Esophagus muscularis mucosa (tissue), 4 donors: ENCODE measurements around the gene MIB1. TPM values are rescaled to one million over a fixed set of nuclear protein-coding genes. Genes with fewer than 3 reads are reported as not detected.

ENCODE experiments used
- DNase-seq: peaks from one replicate; pipeline ENCODE4 v3.0.0-alpha.2; 2017; ENCODE audit errors: extremely low spot score
- H3K27ac ChIP-seq, 4 donors: fragments of 200-600 bp; sonication (generic); replicated peaks in 1 of 4; 1 replicate in 3 of 4; 2 replicates in 1 of 4; pipeline ENCODE4 v1.5.1; 2016 to 2019; ENCODE audit warnings: mild to moderate bottlenecking in 1 of 4
- H3K27me3 ChIP-seq, 4 donors: fragments of 200-600 bp; sonication (generic); one replicate each; pipeline versions ENCODE4 v1.5.1 to v1.6.0; 2016 to 2019
- H3K36me3 ChIP-seq, 4 donors: fragments of 200-600 bp; sonication (generic); one replicate each; pipeline ENCODE4 v1.5.1; 2016 to 2019
- H3K4me1 ChIP-seq, 4 donors: fragments of 200-600 bp; sonication (generic); one replicate each; pipeline ENCODE4 v1.5.1; 2016 to 2019
- H3K4me3 ChIP-seq, 4 donors: fragments of 200-600 bp; sonication (generic); 1 replicate in 2 of 4; 2 replicates in 2 of 4; pipeline ENCODE4 v1.5.1; 2016 to 2019; ENCODE audit warnings: mild to moderate bottlenecking in 4 of 4, moderate library complexity in 1 of 4
- H3K9me3 ChIP-seq, 4 donors: fragments of 200-600 bp; sonication (generic); 1 replicate in 3 of 4; 2 replicates in 1 of 4; pipeline ENCODE4 v1.5.1; 2016 to 2019
- CTCF ChIP-seq, 3 experiments: fragments of 200-600 bp in 2 of 3; fragments of 450-650 bp in 1 of 3; sonication (generic) in 2 of 3; IDR thresholded peaks; one replicate each; pipeline ENCODE4 v1.5.1; 2017 to 2019; ENCODE audit warnings: antibody characterized with exemption in 3 of 3, mild to moderate bottlenecking in 2 of 3, moderate library complexity in 1 of 3
- EP300 ChIP-seq: sonication (generic); formaldehyde crosslinking; IDR thresholded peaks from one replicate; pipeline ENCODE4 v1.6.1; 2017; ENCODE audit warnings: antibody characterized with exemption
- POLR2A ChIP-seq: fragments of 450-650 bp; IDR thresholded peaks from one replicate; pipeline ENCODE4 v1.6.1; 2017; ENCODE audit warnings: antibody characterized with exemption, moderate library complexity, mild to moderate bottlenecking, low read depth
- POLR2AphosphoS5 ChIP-seq, 2 donors: sonication (generic); formaldehyde crosslinking; IDR thresholded peaks; one replicate each; pipeline ENCODE4 v1.6.1; 2017; ENCODE audit warnings: antibody characterized with exemption in 2 of 2
- WGBS: methylation state at CpG from one replicate; pipeline ENCODE4 v1.1.5; 2018; 5-methylcytosine and 5-hydroxymethylcytosine counted together
- intact Hi-C: fragments of 100-400 bp; cut with DNase I; formaldehyde crosslinking; loops from one replicate; pipeline ENCODE4 v1.15.1; 2023
- total RNA-seq, 4 donors: library from RNA; depleted of rRNA; stranded (reverse); fragments of >200 nt; gene quantifications; one replicate each; pipeline versions ENCODE4 v1.1.0 to v1.2.1, GENCODE V29; 2016

Gene MIB1
- total RNA-seq, 4 donors from 2014 or later = 36.0 to 55.3 (median 40.8) TPM

GRCh38 chr18:21894619-21895367 is 154.2 kb downstream of the MIB1 start:
- H3K9me3 ChIP-seq = no peaks in the 10 kb centered on the region
- intact Hi-C loops = loop anchor here (5.0 kb wide), 1 partner anchor 668 kb away; no protein-coding TSS in a partner anchor
- H3K4me3 ChIP-seq = no peak overlapping the region
- peak; percentile 37 for DNase-seq
- H3K36me3 ChIP-seq = no peaks in the 10 kb centered on the region
- TF ChIP-seq POLR2A = no peak
- no peak for TF ChIP-seq CTCF (IDR thresholded peaks at IDR 0.05)
- no peak for TF ChIP-seq EP300
- no peak for TF ChIP-seq POLR2AphosphoS5 (IDR thresholded peaks at IDR 0.05)
- WGBS = 82% methylated on average over 5 of the region's 5 CpGs
- H3K27ac ChIP-seq = no peak overlapping the region
- peaks cover 0 to 4% (median 0%) of the 10 kb centered on the region in 4 donors for H3K4me1 ChIP-seq
- H3K27me3 ChIP-seq = peaks cover 0 to 7% (median 0%) of the 10 kb centered on the region in 4 donors

- no peaks in the 10 kb centered on the region for H3K36me3 ChIP-seq
- WGBS = 31% methylated on average over 15 of the region's 27 CpGs
- intact Hi-C loops = loop anchor here (5.0 kb wide), 1 partner anchor 665 kb away; no protein-coding TSS in a partner anchor
- no peak for DNase-seq
- no peak overlapping the region for H3K4me3 ChIP-seq
- peaks cover 0 to 7% (median 0%) of the 10 kb centered on the region in 4 donors for H3K27me3 ChIP-seq
- H3K4me1 ChIP-seq = peaks cover 0 to 12% (median 9%) of the 10 kb centered on the region in 4 donors
- TF ChIP-seq POLR2A (no peak), CTCF (IDR thresholded peaks at IDR 0.05) (no peak), EP300 (no peak), POLR2AphosphoS5 (IDR thresholded peaks at IDR 0.05) (no peak)
- no peaks in the 10 kb centered on the region for H3K9me3 ChIP-seq
- no peak overlapping the region for H3K27ac ChIP-seq
These were observed 156.2 kb downstream of the MIB1 start for GRCh38 chr18:21896732-21897336.

- no peak overlapping the region for H3K4me3 ChIP-seq
- peaks cover 0 to 7% (median 0%) of the 10 kb centered on the region in 4 donors for H3K27me3 ChIP-seq
- no peaks in the 10 kb centered on the region for H3K9me3 ChIP-seq
- intact Hi-C loops = loop anchor here (5.0 kb wide), 1 partner anchor 664 kb away; no protein-coding TSS in a partner anchor
- no peaks in the 10 kb centered on the region for H3K36me3 ChIP-seq
- DNase-seq = no peak
- TF ChIP-seq CTCF (IDR thresholded peaks at IDR 0.05) (peak; percentile 27 to 73 (median 57)), EP300 (no peak), POLR2A (no peak), POLR2AphosphoS5 (IDR thresholded peaks at IDR 0.05) (no peak)
- WGBS = 25% methylated on average over 4 of the region's 4 CpGs
- H3K4me1 ChIP-seq = peaks cover 0 to 16% (median 11%) of the 10 kb centered on the region in 4 donors
- H3K27ac ChIP-seq = no peak overlapping the region
These were observed 157.2 kb downstream of the MIB1 start for GRCh38 chr18:21897811-21898210.

- no peaks in the 10 kb centered on the region for H3K9me3 ChIP-seq
- intact Hi-C loops = no loop called here
- H3K27me3 ChIP-seq = peaks cover 0 to 7% (median 0%) of the 10 kb centered on the region in 4 donors
- no peak for TF ChIP-seq POLR2AphosphoS5 (IDR thresholded peaks at IDR 0.05)
- TF ChIP-seq CTCF (IDR thresholded peaks at IDR 0.05) = no peak
- no peak for TF ChIP-seq EP300
- no peak for TF ChIP-seq POLR2A
- peaks cover 0 to 34% (median 24%) of the 10 kb centered on the region in 4 donors for H3K4me1 ChIP-seq
- no peak overlapping the region for H3K4me3 ChIP-seq
- WGBS = 84% methylated on average over 12 of the region's 12 CpGs
- H3K36me3 ChIP-seq = no peaks in the 10 kb centered on the region
- H3K27ac ChIP-seq = no peak overlapping the region
- no peak for DNase-seq
These were observed 160.2 kb downstream of the MIB1 start for GRCh38 chr18:21900605-21901352.
